Left lobe of liver (tissue), 2 donors: ENCODE results near the gene GNL2. TPM values are rescaled to one million over a fixed set of nuclear protein-coding genes. Genes with fewer than 3 reads are reported as not detected.
"Not testable (repeated sequence)": the region's sequence is repeated elsewhere in the genome, so short reads cannot be mapped to it uniquely, and the experiment has no call there.

Experiments used
- ATAC-seq: fragments of 200-7000 bp; cut with Tn5 transposase; one replicate; pipeline ENCODE4 v1.9.1; 2020; ENCODE audit warnings: mild to moderate bottlenecking, moderate library complexity
- DNase-seq: peaks from one replicate; pipeline ENCODE4 v3.0.0-alpha.2; 2020; ENCODE audit warnings: low spot score
- total RNA-seq: library from RNA; stranded (reverse); gene quantifications from one replicate; pipeline ENCODE4 v1.2.1, GENCODE V29; 2021
- donor health status: DM: no; HTN: no; CAD: no; lungs with moderate emphysema.
- donor health status: DM: no; HTN: yes; CAD: no.

The GNL2 gene
- total RNA-seq, 1 donor from 2014 or later, result 11.5 TPM

DNA sequence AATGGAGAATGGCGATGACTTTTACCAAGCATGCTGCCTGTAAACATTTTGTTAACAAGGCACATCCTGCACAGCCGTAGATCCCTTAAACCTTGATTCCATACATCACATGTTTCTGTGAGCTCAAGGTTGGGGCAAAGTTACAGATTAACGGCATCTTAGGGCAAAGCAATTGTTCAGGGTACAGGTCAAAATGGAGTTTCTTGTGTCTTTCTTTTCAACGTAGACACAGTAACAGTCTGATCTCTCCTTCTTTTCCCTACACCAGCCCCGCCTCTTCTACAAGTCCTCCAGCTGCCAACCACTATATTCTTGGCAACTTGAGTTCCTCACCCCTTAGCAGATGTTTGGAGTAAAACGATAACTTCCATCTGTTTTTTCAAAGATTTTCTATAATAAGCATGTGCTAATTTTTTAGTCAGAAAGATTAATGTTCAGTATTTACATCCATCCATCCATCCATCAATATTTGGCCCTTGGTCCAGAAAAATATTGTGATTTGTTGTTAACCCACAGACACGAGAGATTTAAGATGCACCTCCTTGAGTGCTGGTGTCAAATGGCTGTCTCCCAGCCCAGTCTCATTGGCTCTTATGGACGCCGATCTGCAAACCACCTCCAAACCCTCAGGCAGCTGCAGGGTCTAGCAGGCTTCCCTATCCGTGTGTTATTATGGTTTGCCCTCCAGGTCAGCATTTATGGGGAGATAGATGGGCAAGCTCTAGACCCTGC, 35.2 kb downstream of the GNL2 start:
- no peak for ATAC-seq
- no peak for DNase-seq

- ATAC-seq, DNase-seq: not testable (repeated sequence)
Observed at GRCh38 chr1:37559957-37560379, 35.8 kb downstream of the GNL2 start.

GRCh38 chr1:37559080-37559479, 36.7 kb downstream of the GNL2 start:
- ATAC-seq (no peak), DNase-seq (no peak)

DNA sequence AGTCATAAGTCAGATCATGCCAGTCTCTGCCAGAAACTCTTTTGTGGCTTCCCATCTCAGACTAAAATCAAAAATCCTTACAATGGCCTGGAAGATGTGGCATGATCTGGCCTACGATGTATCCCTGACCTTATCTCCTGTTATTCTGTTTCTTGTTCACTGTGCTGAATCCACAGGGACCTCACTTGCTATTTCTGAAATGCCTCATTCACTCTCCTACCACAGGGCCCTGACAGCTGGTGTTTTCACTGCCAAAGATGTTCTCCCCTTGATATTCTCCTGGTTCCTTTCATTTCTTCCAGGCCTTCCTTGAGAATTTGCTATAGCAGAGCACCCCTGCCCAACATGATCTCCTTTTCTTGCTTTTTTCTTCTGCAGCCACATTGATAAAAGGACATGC, 37.3 kb downstream of the GNL2 start:
- no peak for ATAC-seq
- no peak for DNase-seq

GRCh38 chr1:37557402-37557801, 38.3 kb downstream of the GNL2 start:
- DNase-seq (no peak), ATAC-seq (no peak)

DNA sequence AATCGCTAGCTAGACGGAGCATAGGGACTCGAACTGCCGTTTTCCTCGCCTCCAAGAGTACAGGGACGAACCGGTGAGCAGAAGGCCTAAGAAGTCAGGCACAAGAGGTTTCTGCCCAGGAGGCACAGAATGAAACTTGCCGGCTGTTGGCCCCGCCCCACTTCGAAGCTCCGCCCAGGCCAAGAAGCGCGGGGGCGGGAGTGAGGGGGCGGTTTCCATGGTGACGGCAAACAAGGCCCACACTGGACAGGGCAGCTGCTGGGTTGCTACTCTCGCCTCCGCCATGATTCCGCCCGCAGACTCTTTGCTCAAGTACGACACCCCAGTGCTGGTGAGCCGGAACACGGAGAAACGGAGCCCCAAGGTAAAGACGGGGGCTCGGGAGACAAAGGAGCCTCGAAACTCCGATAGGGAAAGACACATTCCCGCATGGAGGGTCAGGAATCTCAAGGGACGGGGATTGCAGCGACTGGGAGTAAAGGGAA, 39.0 kb downstream of the GNL2 start, which contains the start of gene DNALI1:
Gene DNALI1 (plus strand): TSS at position 229 of the 485 bp plus-strand sequence. CDS start 55 bp downstream, at position 284.
- ATAC-seq (peak; percentile 94), DNase-seq (peak; percentile 92)

DNA sequence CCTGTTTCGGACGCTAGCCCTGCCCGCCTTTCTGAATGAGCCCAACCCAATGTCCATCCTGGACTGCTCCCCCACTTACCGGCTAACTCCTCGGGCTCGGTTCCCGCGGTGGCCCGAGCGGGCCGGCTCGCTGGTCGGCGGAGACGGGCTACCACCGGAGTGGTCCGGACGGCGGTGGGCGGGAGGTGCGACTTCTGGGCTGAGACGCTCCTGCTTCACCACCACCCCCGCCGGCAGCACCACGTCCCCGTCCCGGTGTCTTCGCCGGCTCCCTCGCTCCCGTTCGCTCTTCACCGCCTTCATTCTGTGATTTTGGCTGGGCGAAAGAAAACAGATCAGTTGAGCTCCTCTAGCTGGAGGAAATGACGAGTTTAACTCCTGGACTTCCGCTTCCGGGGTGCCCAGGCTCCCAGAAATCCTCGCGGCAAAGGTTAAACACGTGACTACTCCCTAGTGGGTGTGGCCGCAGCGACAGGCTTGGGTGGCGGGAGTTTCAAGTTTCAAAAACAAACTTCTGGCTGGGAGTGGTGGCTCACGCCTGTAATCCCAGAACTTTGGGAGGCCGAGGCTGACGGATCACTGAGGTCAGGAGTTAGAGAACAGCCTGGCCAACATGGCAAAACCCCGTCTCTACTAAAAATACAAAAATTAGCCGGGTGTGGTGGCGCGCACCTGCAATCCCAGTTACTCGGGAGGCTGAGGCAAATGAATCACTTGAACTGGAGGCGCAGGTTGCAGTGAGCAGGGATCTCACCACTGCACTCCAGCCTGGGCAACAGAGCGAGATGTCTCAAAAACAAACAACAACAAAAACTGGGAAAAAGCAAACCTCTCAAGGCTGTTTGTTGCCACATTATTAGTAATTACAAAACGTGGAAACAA, 41.6 kb downstream of the GNL2 start, which contains the start of gene SNIP1:
Gene SNIP1 (minus strand): TSS at position 367 of the 882 bp plus-strand sequence. CDS start 64 bp downstream, at position 303.
- peak; percentile 91 for ATAC-seq
- DNase-seq, result peak; percentile 97

GRCh38 chr1:37553598-37553926, 42.2 kb downstream of the GNL2 start:
- no peak for DNase-seq
- ATAC-seq, result no peak

DNA sequence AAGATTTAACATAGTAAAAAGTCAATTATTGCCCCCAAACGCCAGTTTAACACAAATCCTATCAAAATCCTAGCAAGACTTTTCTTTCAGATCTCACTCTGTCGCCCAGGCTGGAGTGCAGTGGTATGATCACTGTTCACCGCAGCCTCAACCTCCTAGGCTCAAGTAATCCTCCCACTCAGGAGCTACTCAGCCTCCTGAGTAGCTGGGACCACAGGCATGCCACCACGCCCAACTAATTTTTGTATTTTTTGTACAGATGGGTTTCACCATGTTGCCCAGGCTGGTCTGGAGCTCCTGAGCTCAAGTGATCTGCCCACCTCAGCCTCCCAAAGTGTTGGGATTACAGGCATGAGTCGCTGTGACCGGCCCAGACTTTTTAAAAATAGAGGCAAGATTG, 46.4 kb downstream of the GNL2 start:
- DNase-seq (no peak), ATAC-seq (no peak)

GRCh38 chr1:37545019-37545418, 50.7 kb downstream of the GNL2 start:
- DNase-seq (no peak), ATAC-seq (no peak)

DNA sequence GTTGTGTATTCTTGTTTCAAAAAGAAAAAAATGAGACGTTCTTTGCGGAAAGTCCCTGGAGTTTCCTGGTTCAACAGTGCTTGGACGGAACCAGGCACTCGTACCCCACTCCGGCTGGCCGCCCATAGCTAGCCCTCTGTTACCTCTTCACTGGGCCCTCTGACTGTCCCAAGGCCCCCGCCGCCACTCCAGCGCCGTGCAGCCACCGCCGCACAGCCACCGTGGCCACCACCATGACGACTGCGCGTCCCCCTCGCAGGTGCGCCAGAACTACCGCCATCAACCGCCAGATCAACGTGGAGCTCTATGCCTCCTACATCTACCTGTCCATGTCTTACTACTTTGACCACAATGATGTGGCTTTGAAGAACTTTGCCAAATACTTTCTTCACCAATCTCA, 51.2 kb downstream of the GNL2 start:
- DNase-seq, result no peak
- no peak for ATAC-seq

DNA sequence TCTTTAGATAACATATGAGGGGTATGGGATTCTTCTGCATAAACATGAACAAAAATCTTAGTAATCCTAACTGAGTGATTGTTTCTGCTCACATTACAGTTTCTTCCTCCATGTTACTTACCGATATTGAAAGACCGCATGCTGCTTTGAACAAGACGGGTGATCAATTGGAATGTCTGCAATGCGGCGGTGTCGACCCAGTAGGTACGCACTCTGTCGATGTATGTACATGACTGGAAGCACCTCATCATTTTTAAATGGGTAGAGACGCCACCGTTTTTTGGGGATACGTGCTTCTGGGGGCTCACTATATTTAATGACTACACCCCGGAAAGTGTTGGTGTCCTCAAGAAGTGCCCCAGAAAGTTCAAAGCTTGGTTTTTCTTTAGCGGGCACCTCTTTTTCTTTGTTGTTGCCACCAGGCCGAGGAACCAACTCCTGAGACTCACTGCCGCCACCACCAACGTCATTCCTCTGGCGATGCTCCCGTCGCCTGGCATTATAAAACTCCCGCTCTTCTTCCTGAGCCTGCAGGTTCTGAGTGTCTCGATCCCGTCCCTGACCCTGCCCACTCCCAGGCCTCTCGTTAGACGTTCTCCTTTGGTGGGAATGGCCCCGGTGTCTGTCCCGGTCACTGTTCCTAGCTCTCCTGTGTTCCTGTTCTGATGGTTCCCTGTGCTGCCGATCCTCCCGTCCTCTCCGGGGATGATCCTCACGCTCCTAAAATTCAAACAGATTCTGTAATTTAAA, 55.5 kb downstream of the GNL2 start:
- ATAC-seq (no peak), DNase-seq (no peak)

DNA sequence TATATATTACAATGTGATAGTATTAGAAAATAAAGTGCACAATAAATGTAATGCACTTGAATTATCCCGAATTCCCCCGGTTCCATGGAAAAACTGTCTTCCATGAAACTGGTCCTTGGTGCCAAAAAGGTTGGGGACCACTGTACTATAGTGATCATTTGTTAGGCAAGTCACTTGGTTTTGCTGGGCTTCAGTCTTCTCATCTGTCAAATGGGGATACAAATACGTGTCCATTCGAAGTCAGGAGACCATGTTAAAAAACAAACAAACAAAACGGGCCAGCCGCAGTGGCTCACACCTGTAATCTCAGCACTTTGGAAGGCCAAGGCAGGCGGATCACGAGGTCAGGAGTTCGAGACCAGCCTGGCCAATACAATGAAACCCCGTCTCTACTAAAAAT, 56.6 kb downstream of the GNL2 start:
- DNase-seq, ATAC-seq: not testable (repeated sequence)

- ATAC-seq, result peak; percentile 72
- DNase-seq, result no peak
Observed at GRCh38 chr1:37537378-37537777, 58.4 kb downstream of the GNL2 start.

DNA sequence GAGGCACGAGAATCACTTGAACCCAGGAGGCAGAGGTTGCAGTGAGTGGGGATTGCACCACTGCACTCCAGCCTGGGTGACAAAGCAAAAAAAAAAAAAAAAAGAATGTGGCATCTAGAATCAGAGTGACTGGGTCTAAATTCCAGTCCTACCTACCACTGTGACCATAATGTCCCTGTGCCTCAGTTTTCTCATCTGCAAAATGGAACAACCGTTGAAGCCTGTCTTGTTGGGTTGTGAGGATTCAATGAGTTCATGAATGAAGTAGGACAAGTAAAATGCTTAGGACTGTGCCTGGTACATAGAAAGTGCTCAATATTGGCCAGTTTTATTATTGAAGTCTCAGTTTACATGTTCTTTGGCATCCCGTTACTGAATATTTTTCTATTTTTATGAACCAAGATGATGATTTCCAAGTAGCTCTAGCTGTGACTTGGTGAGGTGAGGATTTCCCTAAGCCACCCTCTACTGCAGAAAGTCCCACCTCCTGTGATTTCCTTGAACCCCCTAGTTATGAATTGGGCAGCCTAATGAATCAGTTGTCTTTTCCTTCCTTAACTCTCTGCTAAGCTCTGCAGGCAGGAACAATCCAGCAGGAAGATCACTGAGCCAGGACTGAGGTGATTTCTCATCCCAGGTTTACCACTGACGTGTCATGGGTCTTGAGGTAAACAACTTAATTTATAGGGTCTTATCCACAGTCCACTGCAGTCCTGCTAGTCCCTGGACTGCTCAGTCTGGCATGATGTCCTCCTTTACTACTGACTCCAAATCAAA, 62.2 kb downstream of the GNL2 start:
- no peak for ATAC-seq
- no peak for DNase-seq

DNA sequence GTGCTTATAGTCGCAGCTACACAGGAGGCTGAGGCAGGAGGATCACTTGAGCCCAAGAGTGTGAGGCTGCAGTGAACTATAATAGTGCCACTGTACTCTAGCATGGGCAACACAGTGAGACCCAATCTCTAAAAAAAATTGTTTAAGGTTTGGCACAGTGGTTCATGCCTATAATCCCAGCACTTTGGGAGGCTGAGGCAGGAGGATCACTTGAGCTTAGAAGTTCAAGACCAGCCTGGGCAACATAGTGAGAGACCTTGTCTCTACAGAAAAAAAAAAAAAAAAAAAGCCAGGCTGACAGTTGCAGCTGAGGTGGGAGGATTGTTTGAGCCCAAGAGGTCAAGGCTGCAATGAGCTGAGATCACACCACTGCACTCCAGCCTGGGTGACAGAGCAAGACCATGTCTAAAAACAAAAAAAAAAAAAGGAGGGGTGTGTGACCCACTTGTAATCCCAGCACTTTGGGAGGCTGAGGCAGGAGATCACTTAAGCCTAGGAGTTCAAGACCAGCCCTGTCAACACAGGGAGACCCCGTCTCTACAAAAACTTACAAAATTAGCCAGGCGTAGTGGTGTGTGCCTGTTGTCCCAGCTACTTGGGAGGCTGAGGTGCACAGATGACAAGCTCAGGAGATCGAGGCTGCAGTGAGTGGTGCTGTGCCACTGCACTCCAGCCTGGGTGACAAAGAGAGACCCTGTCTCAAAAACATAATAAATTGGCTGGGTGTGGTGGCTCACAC, 63.1 kb downstream of the GNL2 start:
- peak; percentile 62 for ATAC-seq
- DNase-seq, result peak; percentile 48

DNA sequence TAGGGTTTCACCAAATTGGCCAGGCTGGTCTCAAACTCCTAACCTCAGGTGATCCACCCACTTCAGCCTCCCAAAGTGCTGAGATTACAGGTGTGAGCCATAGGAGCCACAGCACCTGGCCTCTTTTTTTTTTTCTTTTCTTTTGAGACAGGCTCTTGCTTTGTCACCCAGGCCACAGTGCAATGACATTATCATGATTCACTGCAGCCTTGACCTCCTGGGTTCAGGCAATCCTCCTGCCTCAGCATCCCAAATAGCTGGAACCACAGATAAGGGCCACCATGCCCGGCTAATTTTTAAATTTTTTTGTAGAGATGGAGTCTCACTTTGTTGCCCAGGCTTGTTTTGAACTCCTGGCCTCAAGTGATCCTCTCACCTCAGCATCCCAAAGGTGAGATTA, 65.8 kb downstream of the GNL2 start:
- DNase-seq, result peak; percentile 18
- ATAC-seq, result not testable (repeated sequence)

DNA sequence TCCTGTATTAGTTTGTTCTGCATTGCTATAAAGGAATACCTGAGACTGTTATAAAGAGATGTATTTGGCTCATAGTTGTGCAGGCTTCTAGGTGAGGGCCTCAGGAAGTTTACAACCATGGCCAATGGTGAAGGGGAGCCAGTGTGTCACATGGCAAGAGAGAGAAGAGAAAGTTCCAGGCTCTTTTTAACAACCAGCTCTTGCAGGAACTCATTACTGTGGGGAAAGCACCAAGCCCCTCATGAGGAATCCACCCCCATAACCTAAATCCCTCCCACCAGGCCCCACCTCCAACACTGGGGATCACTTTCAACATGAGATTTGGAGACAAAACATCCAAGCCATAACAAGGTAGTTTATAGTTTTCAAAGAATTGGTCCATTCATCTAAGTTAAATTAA, 76.1 kb downstream of the GNL2 start:
- ATAC-seq (no peak), DNase-seq (no peak)

GRCh38 chr1:37518929-37519328, 76.8 kb downstream of the GNL2 start:
- not testable (repeated sequence) for ATAC-seq, DNase-seq
